Keratinocyte (primary cell): Measurements from ENCODE around the gene CACNA1S. TPM values are rescaled to one million over a fixed set of nuclear protein-coding genes. Genes with fewer than 3 reads are reported as not detected.

Experiments
- DNase-seq: peaks from one replicate; pipeline ENCODE4 v3.0.0-alpha.2; 2011; ENCODE audit warnings: low read depth, missing footprints, low spot score
- FAIRE-seq: peaks from 2 replicates; lab custom pipeline; 2011; peaks lifted over from hg19 to GRCh38; lab: Jason Lieb, UNC
- H2AFZ ChIP-seq: 2 replicates; pipeline ENCODE4 v1.6.0; 2012; ENCODE audit warnings: low read length, control low read depth, inconsistent platforms; ENCODE audit not compliant: control insufficient read depth
- H3K27ac ChIP-seq: 2 replicates; pipeline ENCODE4 v1.5.1; 2011; ENCODE audit warnings: low read length; ENCODE audit not compliant: control insufficient read depth, insufficient read depth
- H3K27me3 ChIP-seq: 3 replicates; pipeline ENCODE4 v1.6.0; 2011; ENCODE audit warnings: low read length; ENCODE audit not compliant: control insufficient read depth, insufficient read depth; ENCODE audit errors: extremely low read depth
- H3K36me3 ChIP-seq, 2 experiments: 2 replicates in 1 of 2; 3 replicates in 1 of 2; pipeline ENCODE4 v1.5.1; 2011; ENCODE audit warnings: low read length in 2 of 2, mild to moderate bottlenecking in 1 of 2; ENCODE audit not compliant: control insufficient read depth in 2 of 2, insufficient read depth in 2 of 2; ENCODE audit errors: extremely low read depth in 1 of 2
- H3K4me1 ChIP-seq: 3 replicates; pipeline ENCODE4 v1.5.1; 2011; ENCODE audit warnings: low read length; ENCODE audit not compliant: control insufficient read depth, insufficient read depth; ENCODE audit errors: extremely low read depth
- H3K4me2 ChIP-seq: 3 replicates; pipeline ENCODE4 v1.6.0; 2011; ENCODE audit warnings: low read depth, low read length; ENCODE audit not compliant: control insufficient read depth, insufficient read depth; ENCODE audit errors: extremely low read depth
- H3K4me3 ChIP-seq, 3 experiments: fragments of 200-600 bp in 1 of 3; sonication (generic) in 1 of 3; 2 replicates in 2 of 3; 3 replicates in 1 of 3; pipeline ENCODE4 v1.5.1; 2011 to 2016; ENCODE audit warnings: low read length in 3 of 3, mild to moderate bottlenecking in 3 of 3, control low read depth in 2 of 3, inconsistent platforms in 1 of 3, low read depth in 1 of 3, mixed read lengths in 1 of 3, mixed run types in 1 of 3, moderate library complexity in 1 of 3; ENCODE audit not compliant: control insufficient read depth in 2 of 3, insufficient read depth in 2 of 3; ENCODE audit errors: extremely low read depth in 1 of 3
- H3K79me2 ChIP-seq: 2 replicates; pipeline ENCODE4 v1.6.0; 2012; ENCODE audit warnings: low read length; ENCODE audit not compliant: control insufficient read depth, insufficient read depth
- H3K9ac ChIP-seq: 3 replicates; pipeline ENCODE4 v1.6.0; 2011; ENCODE audit warnings: low read length; ENCODE audit not compliant: control insufficient read depth, insufficient read depth; ENCODE audit errors: extremely low read depth
- H3K9me1 ChIP-seq: 3 replicates; pipeline ENCODE4 v1.6.0; 2011; ENCODE audit warnings: low read length; ENCODE audit not compliant: control insufficient read depth, insufficient read depth; ENCODE audit errors: extremely low read depth
- H3K9me3 ChIP-seq: 2 replicates; pipeline ENCODE4 v1.5.1; 2012; ENCODE audit warnings: low read depth, low read length; ENCODE audit not compliant: control insufficient read depth
- H4K20me1 ChIP-seq: 3 replicates; pipeline ENCODE4 v1.6.0; 2011; ENCODE audit warnings: low read length; ENCODE audit not compliant: control insufficient read depth, insufficient read depth; ENCODE audit errors: extremely low read depth
- EZH2 ChIP-seq: IDR thresholded peaks from one replicate; pipeline ENCODE4 v1.6.1; 2012; ENCODE audit warnings: inconsistent platforms, mild to moderate bottlenecking, low read length, moderate library complexity
- dilution Hi-C: fragments of 300-500 bp; cut with MboI; formaldehyde crosslinking; loops from one replicate; pipeline ENCODE4 v1.7.0; 2020; ENCODE audit warnings: low sequenced_read_pairs; ENCODE audit not compliant: extremely low pct_ligation_motif_present
- polyA plus RNA-seq, 5 experiments: library from polyadenylated mRNA; depleted of rRNA in 3 of 5; stranded (reverse) in 3 of 5; stranded (forward) in 1 of 5; unstranded in 1 of 5; fragments of >200 nt; gene quantifications; 1 replicate in 1 of 5; 2 replicates in 3 of 5; 3 replicates in 1 of 5; pipeline versions ENCODE4 v1.2.1 to v1.2.3, GENCODE V29; 2011 to 2012; ENCODE audit warnings: missing spikeins in 2 of 5, low read depth in 1 of 5, low replicate concordance in 1 of 5
- TF ChIP-seq, protein P1 (sequence below), 3 experiments: IDR thresholded peaks in 1 of 3; conservative IDR thresholded peaks in 1 of 3; optimal IDR thresholded peaks in 1 of 3; 2 replicates in 2 of 3; 3 replicates in 1 of 3; pipeline versions ENCODE3 to v1.5.1; 2011; ENCODE audit warnings: low read length in 3 of 3, mild to moderate bottlenecking in 3 of 3, moderate library complexity in 2 of 3, control low read depth in 1 of 3, inconsistent platforms in 1 of 3; ENCODE audit not compliant: insufficient read depth in 2 of 3; ENCODE audit errors: extremely low read depth in 1 of 3

CACNA1S gene
- polyA plus RNA-seq, 1 donor (not counting 4 experiments of a cell fraction or from before 2014, with no cell fraction given) = not detected

DNA sequence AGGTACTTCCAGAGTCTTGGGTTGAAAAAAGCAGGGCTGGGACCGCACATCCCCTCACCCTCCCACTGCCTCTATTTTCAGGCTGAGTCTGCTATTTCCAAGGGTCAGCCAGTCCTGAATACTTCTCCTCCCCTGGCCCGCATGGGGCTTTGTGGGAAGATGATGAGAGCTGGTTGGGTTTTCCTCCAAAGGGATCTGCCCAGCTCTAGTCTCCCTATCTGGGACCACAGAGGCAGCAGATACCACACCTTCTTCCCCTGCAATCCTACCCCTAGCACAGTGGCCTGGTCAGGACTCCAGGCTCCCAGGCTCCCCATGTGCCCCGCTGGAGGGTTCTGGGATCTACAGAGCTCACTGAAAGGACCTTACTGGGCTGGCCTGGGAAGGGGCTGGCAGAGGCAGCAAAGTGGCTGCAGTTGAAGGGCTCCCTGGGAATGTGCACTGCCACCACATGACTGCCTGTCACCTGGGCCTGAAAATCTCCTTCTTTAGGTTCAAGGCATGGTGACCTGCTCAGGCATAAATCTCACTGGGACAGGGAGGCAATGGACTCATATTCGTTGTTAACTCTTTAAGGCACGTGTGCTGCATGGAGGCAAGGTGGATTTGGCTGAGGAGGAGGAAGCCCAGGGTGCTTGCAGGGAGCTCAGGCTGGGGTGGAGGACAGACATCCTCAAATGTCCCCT is 13.1 kb downstream of the CACNA1S start:
- H3K9me3 ChIP-seq = no peaks in the 10 kb centered on the region
- DNase-seq (no peak), FAIRE-seq (no peak)
- H4K20me1 ChIP-seq = no peaks in the 10 kb centered on the region
- no peaks in the 10 kb centered on the region for H3K36me3 ChIP-seq
- TF ChIP-seq, protein P1, sequence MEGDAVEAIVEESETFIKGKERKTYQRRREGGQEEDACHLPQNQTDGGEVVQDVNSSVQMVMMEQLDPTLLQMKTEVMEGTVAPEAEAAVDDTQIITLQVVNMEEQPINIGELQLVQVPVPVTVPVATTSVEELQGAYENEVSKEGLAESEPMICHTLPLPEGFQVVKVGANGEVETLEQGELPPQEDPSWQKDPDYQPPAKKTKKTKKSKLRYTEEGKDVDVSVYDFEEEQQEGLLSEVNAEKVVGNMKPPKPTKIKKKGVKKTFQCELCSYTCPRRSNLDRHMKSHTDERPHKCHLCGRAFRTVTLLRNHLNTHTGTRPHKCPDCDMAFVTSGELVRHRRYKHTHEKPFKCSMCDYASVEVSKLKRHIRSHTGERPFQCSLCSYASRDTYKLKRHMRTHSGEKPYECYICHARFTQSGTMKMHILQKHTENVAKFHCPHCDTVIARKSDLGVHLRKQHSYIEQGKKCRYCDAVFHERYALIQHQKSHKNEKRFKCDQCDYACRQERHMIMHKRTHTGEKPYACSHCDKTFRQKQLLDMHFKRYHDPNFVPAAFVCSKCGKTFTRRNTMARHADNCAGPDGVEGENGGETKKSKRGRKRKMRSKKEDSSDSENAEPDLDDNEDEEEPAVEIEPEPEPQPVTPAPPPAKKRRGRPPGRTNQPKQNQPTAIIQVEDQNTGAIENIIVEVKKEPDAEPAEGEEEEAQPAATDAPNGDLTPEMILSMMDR (optimal IDR thresholded peaks at IDR 0.05 in 1 of 3, IDR thresholded peaks at IDR 0.05 in 1 of 3, conservative IDR thresholded peaks at IDR 0.05 in 1 of 3; ENCODE audit: extremely low read depth in 1 of 3, insufficient read depth in 2 of 3, low read length in 3 of 3) = no peak
- no peak for TF ChIP-seq EZH2
- no peaks in the 10 kb centered on the region for H3K4me1 ChIP-seq
- H2AFZ ChIP-seq = no peak overlapping the region
- H3K27ac ChIP-seq = no peak overlapping the region
- no peaks in the 10 kb centered on the region for H3K79me2 ChIP-seq
- H3K4me2 ChIP-seq = no peak overlapping the region
- no peak overlapping the region for H3K4me3 ChIP-seq
- H3K9me1 ChIP-seq = no peaks in the 10 kb centered on the region
- H3K27me3 ChIP-seq = peaks cover 34% of the 10 kb centered on the region
- H3K9ac ChIP-seq = no peak overlapping the region
- dilution Hi-C loops = no loop called here

GRCh38 chr1:201096977-201097856 is 15.0 kb downstream of the CACNA1S start:
- H3K4me1 ChIP-seq = no peaks in the 10 kb centered on the region
- no peaks in the 10 kb centered on the region for H3K9me3 ChIP-seq
- H3K9me1 ChIP-seq = no peaks in the 10 kb centered on the region
- no peak overlapping the region for H2AFZ ChIP-seq
- H3K9ac ChIP-seq = no peak overlapping the region
- dilution Hi-C loops = no loop called here
- DNase-seq (no peak), FAIRE-seq (no peak)
- H4K20me1 ChIP-seq = no peaks in the 10 kb centered on the region
- no peak overlapping the region for H3K27ac ChIP-seq
- H3K27me3 ChIP-seq = peaks cover 34% of the 10 kb centered on the region
- no peaks in the 10 kb centered on the region for H3K36me3 ChIP-seq
- no peak for TF ChIP-seq EZH2
- TF ChIP-seq, protein P1 (optimal IDR thresholded peaks at IDR 0.05 in 1 of 3, IDR thresholded peaks at IDR 0.05 in 1 of 3, conservative IDR thresholded peaks at IDR 0.05 in 1 of 3; ENCODE audit: extremely low read depth in 1 of 3, insufficient read depth in 2 of 3, low read length in 3 of 3) = no peak
- no peak overlapping the region for H3K4me3 ChIP-seq
- H3K4me2 ChIP-seq = no peak overlapping the region
- no peaks in the 10 kb centered on the region for H3K79me2 ChIP-seq
